Hematopoietic multipotent progenitor cell treated with erythropoietin and hydrocortisone succinate and interleukin-3 and kit ligand, for 17 days (in vitro differentiated cells): ENCODE data around the gene C20orf204.

Experiments
- DNase-seq: peaks from one replicate; pipeline ENCODE4 v3.0.0-alpha.2; 2015; ENCODE audit warnings: low spot score

C20orf204 gene

DNA sequence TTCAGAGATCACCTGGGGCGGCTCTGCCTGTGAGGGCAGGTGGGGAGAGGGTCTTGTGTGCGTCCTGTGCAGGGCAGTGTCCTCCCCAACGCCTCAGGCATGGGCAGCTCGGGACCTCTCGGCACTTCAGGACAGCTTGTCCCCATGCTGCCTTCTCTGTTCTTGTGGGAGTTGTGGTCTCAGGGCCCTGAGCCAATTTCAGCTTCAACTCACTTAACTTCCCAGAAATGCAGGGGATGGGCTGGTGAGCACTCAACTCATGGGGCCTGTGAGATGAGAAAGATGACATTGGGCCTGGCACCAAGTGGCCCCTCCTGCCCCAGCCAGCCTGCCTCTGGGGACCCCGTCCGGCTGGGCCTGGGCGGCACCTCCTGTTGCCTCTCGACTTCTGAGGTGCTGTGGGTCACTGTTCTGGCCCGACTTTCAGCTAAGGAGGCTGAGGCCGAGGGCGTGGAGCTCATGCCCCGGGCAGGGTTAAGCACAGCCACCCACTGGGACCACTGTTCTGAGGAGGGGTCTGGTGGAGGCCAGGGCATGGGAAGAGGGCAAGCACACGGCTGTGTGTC, 36.6 kb downstream of the C20orf204 start:
- no peak for DNase-seq

DNA sequence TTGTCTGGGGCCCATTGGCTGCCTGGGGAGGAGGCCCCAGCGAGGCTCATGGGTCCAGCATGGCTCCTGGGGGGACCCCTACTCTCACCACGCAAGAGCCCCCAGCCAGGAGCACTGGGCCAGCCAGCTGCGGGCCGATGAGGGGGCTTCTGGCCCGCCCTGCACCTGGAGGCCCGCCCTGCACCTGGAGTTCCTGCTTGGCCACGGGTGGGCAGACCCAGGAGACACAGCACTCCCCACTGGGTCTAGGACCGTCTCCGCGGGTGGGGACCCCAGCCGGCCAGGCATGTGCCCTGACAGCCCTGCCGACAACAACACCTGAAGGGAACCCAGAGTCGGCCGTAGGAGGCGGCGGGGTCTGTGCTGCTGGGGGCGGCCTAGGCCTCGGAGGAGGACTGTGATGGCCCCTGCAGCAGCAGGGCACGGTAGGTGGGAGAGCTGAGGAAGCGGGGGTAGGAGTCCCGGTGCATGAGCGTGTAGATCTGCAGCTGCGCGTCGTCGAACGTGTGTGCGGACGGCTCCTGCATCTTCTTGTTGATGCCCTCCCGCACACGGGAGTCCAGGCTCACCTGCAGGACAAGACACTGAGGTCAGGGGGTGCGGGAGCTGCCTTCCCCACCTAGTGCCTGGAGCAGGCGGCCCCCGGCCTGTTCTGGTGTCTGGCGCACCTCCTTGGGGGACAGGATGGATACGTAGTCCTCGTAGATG, 37.6 kb downstream of the C20orf204 start:
- no peak for DNase-seq

DNA sequence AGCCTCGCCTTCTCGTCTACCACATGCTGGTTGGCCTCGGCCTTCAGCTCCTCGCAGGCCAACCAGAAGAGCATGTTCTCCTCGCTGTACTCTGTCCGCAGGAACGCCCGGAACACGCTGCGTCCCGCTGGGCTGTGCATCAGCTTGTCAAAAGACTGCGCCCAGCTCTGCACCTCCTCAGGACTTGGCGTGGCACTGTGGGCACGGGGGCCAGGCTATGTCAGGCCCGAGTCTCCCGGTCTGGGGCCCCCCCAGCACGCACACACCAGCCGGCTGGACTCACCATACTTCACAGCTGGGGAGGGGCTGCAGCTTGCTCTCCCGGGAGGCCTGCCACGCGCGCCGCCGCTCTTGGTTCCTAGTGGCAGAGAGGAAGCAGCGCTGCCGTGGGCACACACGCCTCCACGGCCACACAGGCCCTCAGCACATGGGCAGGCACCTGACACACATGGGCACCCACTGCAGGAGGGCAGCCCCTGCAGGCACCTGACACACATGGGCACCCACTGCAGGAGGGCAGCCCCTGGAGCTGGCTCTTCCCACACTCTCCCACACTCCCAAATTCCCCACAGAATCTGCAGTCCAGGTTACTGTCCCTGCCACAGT, 38.3 kb downstream of the C20orf204 start:
- DNase-seq, result no peak

DNA sequence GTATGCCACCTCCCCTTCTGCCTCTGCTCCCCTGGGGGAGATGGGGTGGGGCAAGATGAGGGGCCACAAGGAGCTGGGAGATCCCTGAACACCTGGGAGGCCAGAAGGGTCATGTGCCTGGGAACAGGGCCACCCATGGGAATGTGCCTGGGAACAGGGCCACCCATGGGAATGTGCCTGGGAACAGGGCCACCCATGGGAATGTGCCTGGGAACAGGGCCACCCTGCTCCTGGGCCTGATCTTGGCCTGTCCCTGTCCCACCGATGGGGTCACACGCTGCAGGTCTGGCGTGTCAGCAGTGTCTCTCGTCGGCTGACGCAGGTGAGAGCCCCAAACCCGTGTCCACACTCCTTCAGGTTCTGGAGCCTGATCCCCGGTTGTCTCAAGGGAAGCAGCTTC, 39.0 kb downstream of the C20orf204 start:
- DNase-seq, result no peak

DNA sequence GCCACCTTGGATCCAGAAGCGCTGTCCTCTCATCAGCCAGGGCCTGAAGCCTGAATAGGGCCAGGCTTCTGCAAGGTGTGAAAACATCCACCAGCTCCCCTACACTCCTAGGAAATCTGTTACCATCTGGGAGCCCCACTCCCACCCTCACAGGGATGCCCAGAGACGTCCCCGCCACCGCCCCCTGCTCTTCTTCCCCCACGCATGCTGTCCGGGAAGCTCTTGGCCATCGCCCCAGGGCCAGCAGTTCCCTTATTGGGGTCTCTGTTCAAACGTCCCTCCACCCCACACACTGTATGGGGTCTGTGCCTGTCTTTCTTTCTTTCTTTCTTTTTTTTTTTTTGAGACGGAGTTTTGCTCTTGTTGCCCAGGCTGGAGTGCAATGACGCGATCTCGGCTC, 39.6 kb downstream of the C20orf204 start:
- DNase-seq, result no peak

DNA sequence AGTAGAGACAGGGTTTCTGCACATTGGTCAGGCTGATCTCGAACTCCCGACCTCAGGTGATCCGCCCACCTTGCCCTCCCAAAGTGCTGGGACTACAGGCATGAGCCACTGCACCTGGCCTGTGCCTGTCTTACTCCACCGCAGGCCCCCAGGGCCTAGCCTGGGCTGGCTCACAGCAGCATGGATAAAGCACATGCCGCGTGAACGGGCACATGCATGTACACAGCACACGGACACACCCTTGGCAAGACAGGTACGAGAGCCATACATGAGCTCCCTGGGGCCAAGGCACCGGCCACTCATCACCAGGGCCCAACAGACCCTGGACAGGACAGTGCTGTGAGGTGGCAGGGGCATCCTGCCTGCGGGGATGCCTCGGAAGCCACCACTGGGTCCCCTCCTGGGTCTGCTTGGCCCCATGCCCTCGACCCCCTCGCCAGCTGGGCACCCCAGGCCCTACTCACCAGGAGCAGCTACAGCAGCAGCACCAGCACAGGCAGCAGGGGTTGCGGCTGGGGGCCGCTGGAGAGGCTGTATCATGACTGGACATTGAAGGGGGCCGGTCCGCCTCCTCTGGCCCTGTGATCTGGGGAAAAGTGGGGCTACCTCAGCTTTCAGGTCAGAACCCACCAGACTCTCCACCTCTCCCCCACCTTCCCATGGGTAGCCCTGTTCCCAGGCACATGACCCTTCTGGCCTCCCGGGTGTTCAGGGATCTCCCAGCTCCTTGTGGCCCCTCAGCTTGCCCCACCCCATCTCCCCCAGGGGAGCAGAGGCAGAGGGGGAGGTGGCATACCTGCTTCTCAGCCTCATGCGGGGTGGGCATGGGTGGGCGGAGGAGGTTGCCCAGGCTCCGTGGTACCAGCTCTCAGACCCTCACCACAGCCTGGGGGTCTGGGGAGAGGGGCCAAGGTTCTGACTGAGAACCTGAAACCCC, 40.3 kb downstream of the C20orf204 start:
- DNase-seq, result no peak

DNA sequence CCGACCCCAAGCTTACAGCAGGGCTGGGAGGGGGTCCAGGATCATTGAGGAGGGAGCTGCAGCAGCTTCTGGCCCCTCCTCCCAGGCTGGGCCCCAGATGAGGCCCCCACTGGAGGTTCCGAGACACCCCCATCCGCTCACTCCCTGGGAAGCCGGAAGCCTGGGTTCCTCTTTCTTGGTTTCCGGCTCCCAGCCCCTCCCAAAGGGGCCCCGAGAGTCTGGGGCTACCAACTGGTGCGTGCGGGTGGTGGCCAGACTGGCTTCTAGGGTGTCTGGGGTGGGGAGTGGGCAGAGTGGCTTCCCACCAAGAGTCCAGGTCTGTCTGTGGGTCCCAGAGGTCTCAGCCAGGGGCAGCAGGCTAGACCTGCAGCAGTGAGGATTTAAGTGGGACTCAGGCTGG, 41.1 kb downstream of the C20orf204 start:
- no peak for DNase-seq

DNA sequence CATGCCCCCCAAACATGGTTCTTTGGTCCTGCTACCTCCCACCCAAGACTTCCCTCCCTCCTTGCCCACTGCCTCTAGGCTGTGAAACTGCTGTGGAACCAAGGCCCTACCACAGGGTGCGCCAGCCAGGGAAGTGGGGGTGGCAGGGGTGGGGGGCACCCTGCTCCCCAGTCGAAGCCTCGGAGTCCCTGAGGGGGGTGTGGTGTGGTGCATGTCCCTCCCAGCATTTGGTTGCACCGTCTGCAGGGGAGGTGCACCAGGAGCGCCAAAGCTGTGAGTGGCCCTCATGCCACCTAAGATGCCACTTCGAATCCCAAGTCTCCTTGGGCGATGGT, 41.5 kb downstream of the C20orf204 start:
- DNase-seq, result no peak

DNA sequence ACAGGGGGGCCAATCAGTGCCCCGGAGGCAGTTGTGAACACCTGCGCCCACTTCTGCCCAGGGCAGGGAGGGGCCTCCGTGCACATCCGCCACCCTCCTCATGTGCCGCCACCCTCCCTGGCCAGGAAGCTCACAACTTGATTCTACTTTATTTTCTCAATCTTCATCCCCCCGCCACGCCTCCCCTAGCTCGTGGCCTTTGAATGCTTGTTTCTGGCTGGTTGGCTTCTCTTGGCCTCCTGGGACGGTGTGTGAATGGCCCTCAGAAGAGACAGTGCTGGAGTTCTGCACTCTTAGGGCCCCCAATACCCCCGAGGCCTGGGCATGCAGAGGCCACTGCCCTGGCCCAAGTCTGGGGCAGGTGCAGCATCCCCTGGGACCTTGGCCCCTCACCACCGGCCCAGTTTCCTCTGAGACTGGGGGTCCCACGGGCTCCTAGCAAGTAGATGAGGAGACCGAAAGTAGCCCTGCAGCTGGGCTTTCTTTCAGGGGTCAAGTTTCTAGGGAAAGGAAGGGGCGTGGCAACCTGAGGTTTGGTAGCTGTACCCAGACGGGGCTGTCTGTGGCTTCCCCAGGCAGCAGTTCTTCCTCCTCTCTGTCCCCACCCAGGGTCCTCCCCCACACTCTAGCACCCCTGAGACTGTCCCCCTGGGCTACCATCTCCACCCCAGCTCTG, 42.0 kb downstream of the C20orf204 start:
- no peak for DNase-seq

DNA sequence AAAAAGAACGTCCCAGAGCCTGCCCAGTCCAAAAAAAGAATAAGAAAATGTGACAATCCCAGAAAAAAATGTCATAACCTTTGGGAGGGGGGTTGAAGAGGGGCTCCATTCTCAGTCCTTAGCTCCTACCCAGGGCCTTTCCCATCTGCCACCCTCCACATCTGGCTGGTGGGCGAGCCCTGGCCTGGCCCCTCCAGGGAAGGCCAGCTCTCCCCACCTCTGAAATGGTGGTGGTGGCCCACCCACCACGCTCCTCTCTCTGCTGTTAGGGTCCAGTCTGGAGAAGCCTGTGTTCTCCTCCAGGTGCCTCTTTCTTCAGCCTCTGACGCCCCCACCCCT, 42.9 kb downstream of the C20orf204 start:
- no peak for DNase-seq

DNA sequence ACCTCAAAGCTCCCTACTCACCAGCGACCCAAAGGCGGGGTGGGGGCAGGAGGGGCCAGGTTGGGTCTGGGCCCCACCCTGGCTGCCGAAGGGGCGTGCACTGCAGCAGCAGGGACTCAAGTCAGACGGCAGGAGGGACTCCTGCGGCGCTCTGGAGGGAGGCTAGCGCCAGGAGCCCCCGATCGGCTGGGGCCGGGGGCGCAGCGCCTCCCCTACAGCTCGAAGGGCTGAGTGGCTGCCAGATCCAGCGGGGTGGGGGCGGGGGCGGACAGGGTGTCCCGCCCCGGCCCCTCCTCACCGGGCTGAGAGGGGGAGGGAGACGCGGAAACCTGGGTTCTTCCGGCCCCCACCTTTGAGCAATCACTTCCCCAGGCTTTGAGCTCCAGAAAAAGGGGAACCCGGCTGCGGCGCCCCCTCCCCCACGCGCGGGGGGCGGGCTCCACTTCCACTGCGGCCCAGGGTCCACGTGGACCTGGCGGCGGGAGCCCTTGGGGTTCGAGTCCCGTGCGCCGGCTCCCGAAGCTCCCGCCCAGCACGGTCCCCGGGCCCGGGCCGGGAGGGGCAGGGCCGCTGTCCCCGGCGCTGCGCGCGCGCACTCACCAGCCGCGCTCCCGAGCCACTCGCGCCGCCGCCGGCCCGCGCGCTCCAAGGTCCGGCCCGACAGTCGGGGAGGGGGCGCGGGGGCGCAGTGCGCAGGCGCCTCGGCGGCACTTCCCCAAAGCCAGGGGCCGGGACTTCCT, 43.5 kb downstream of the C20orf204 start, which contains the start of gene RGS19:
RGS19 (minus strand) TSS at position 246 of the 740 bp plus-strand sequence. CDS start 2,632 bp downstream, outside the sequence.
- DNase-seq, result no peak

DNA sequence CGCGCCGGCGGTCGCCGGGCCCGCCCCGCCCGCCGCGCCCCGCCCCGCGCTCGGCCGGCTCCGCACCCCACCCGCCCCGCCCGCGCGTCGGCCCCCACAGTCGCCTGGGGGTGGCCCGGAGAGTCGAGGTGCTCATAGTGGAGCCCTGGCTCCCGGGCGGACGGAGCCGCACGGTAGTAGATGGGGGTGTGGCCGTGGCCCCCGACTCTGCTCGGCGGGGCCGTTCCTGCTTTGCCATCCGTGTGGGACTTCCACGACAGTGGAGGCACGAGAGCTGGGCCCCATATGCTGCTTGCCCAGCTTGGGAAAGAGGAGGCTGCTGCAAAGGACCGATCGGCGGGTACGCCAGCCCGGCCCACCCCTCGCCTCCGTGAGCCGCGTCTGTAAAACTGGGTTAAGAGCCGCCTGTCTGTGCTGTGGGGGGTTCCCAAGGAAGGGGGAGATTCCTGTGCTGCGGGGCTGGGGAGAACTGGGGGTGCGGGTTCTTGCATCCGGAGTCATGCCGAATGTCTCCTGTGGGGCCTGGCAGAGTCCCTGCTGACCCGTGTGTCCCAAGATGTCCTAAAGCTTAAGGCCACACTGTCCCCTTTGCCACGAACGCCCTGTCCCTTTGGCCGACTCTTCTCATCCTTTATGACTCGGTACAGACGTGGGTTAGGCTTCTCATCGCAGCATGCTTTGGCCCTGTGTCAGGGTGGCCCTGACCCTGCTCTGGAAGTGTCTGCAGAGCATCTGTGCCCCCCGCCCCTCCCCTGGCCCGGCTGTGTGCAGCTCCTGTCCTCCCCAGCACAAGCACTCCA, 44.2 kb downstream of the C20orf204 start, which contains the start of gene OPRL1:
OPRL1 (plus strand) TSS at position 70 of the 800 bp plus-strand sequence. CDS start 12,639 bp downstream, outside the sequence.
- DNase-seq, result no peak

DNA sequence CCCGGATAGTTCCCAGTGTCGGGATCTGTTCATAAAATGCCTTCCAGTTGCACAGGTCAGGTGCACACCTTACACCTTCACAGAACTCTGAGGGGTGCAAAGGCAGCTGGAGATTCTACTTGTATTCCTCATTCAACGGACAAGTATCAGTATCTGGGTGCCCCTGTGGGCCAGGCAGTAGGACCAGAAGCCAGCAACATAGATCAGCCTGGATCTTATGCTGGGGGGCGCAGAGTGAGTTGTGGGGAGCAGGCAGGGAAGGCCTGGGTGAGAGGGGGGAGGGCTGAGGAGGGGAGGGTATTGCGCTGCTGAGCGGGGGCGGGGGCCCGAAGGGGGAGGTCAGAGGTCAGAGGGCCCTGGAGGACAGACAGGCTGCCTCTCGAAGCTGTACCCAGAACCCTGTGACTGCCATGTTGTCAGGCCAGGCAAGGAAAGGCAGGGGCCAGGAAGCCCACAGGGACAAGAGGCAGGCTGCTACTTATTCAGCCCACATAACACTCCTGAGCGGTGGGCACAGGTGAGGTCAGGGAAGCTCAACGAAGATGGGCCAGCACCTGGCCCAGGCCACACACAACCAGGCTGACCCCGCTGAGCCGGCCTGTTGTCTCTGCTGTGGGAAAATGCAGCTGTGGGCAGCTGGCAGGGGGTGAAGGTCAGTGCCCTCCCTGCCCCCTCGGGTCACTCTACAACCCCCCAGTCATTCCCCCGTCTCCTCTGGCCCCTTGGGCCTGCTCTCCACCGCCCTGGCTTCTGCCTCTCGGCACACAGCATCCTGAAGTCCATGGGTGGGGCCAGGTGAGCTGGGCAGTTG, 45.0 kb downstream of the C20orf204 start:
- DNase-seq, result no peak

DNA sequence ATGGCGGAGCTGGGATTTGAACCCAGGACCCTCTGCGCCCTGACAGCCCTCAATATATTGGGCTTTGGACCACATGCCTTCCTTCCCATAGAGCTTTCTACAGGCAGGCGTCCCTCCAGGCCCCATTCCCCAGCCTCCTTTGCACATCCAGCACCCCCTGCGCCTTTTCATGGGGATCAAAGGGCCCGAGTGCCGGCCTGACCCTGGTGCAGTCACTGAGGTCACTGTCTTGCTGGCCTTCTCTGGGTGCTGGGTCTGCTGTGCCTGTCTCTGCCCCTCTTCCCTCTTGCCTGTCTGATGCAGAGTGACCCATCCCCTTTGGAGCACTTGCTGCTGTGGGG, 45.6 kb downstream of the C20orf204 start:
- DNase-seq, result no peak

DNA sequence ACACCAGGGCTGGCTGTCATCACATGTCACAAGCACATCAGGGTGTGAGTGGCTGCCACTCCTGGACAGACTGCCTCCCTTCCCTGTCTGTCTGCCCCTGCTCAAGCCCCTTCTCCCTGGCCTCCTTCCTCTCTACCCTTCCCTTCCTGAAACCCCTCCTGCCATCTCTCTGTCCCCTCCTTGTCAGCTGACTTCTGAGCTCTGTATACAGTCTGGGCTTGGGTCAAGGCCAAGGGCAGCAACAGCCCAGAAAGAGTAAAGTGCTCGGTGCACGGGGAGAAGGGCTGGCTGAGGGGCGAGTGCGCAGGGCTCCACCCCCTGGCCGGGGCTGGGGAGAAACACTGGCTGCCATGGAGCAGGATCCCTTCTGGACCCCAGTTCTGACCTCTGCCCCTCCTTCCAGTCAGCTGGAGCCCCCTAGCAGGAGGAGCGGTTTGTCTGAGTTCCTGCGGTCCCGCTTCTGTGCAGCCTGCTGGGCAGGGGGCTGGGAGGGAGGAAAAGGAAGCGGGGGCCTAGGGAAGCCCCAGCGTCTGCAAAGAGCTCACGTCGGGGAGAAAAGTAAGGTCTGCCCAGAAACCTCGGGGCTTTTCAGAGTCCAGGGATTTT, 46.2 kb downstream of the C20orf204 start:
- no peak for DNase-seq

DNA sequence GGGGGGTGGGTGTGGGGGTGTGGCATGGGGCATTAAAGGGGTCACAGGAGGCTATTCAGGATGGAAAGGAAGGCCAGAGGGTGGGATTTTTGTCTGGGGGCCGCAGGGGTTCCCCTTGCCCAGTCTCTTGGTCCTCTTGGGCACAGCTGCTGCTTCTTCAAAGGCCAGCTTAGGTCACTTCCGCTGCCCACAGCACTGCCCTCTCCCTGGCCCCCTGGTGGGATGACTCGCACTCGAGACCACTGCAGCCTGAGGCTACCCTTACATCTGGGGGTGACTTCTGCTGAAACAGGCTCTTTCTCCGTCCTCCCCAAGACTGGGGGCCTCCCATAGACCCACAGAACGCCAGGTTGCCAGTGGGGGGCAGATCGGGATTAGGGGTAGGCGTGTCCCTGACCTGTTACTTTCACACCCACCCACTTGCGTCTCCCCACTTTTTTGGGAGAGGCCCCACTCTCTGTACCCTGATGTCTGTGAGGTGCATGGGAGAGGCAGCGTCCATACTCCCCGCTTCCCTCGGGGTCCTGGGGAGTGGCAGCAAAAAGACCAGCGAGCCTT, 46.9 kb downstream of the C20orf204 start:
- DNase-seq, result no peak

DNA sequence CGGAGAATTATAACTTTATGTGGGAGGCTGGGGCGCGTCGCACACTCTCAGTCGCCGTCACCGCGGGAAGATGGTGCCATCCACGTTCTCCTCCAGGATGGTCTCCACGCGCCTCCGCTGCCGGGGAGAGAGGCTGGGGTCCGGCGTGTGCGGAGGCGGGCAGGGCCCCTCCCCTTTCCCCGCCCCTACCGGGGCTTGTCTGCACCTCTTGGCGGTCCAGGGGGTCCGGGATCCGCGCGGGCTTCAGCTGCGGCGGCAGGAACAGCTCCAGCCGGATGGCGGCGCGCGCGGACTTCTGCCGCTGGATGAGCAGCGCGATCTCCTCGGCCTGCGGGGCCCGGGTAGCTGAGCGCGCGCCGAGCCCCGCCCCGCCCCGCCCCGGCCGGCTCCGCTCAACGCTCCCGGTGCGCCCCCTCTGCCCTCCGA, 47.4 kb downstream of the C20orf204 start:
- no peak for DNase-seq

DNA sequence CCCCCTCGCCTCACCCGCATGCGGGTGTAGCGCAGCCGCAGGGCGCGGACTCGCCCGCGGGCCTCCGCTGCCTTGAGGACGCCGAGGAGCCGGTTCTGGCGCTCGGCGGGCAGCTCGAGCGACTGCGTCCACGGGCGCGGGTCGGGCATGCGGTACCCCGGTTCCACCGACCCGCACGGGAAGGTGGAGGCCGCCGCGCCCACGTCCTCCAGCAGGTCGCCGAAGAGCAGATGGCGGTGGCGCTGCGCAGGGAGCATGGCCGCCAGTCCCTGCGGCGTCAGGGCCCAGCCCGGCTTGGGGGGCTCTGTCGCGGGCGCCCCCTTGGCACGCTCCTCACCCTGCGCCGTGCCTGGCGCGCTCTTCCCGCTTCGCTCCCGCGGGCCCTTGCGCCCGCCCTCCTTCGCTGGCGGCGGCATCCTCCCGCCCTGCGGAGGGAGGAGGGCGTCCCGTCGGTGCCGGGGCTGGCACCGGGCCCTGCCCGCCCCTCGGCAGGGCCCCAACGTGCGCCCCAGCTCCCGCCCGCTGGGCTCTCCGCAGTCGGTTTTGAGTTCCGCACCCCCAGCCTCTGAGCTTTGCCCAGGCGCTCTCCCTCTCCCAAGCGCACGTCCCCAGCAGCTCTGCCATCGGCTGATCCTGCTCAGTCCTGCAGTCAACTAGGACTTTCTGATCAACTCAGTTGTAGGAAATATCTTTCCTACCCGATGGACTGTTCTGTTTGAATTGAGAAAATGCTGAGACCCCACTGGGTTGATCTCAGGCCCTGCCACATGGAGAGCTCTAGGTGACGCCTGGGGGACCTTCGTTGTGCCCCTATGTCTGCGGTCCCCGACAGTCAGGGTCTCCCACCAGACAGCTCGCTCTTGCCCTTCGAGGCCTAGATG, 48.1 kb downstream of the C20orf204 start, which contains the start of gene LKAAEAR1:
LKAAEAR1 (minus strand) TSS at position 595 of the 881 bp plus-strand sequence; CDS start at position 416, 179 bp downstream.
- no peak for DNase-seq
